Adrenal gland (tissue), 12 donors: Measurements from ENCODE around the gene SRSF12. TPM values are rescaled to one million over a fixed set of nuclear protein-coding genes. Genes with fewer than 3 reads are reported as not detected.

Experiments used
- DNase-seq, 7 donors: peaks; one replicate each; pipeline ENCODE4 v3.0.0-alpha.2; 2019 to 2020
- H3K27ac ChIP-seq, 5 donors: fragments of 200-600 bp; sonication (generic) in 4 of 5; 1 replicate in 3 of 5; 2 replicates in 2 of 5; pipeline versions ENCODE4 v1.5.1 to v1.8.0; 2016 to 2020; ENCODE audit warnings: mild to moderate bottlenecking in 1 of 5
- H3K27me3 ChIP-seq: fragments of 200-600 bp; 2 replicates; pipeline ENCODE4 v1.8.0; 2021
- H3K36me3 ChIP-seq, 2 donors: fragments of 200-600 bp; replicated peaks in 1 of 2; 1 replicate in 1 of 2; 2 replicates in 1 of 2; pipeline versions ENCODE4 v1.5.1 to v1.8.0; 2018 to 2022
- H3K4me1 ChIP-seq, 2 donors: fragments of 200-600 bp; replicated peaks in 1 of 2; 1 replicate in 1 of 2; 2 replicates in 1 of 2; pipeline versions ENCODE4 v1.5.1 to v1.8.0; 2018 to 2021
- H3K4me3 ChIP-seq, 4 donors: fragments of 200-600 bp; sonication (generic) in 3 of 4; one replicate each; pipeline ENCODE4 v1.5.1; 2016 to 2018
- H3K9me3 ChIP-seq, 3 donors: fragments of 200-600 bp; sonication (generic) in 1 of 3; replicated peaks in 1 of 3; 1 replicate in 2 of 3; 2 replicates in 1 of 3; pipeline versions ENCODE4 v1.5.1 to v1.8.0; 2016 to 2021
- POLR2A ChIP-seq, 2 donors: fragments of 450-650 bp; IDR thresholded peaks; one replicate each; pipeline ENCODE4 v1.6.1; 2017; ENCODE audit warnings: antibody characterized with exemption in 2 of 2, mild to moderate bottlenecking in 2 of 2, moderate library complexity in 1 of 2
- WGBS, 4 donors: extraction: QIAGEN DNeasy Blood & Tissue Kit in 2 of 4; methylation state at CpG; one replicate each; pipeline versions ENCODE4 v1.1.5 to v1.1.7; 2013 to 2017; 5-methylcytosine and 5-hydroxymethylcytosine counted together
- intact Hi-C, 2 donors: fragments of 100-400 bp; cut with DNase I; formaldehyde crosslinking; loops; one replicate each; pipeline versions ENCODE4 v1.14.1 to v1.15.0; 2022 to 2023
- polyA plus RNA-seq, 3 donors: library from polyadenylated mRNA; stranded (reverse); fragments of 200-250 nt in 2 of 3; fragments of 350-450 nt in 1 of 3; fragmentation: Illumina TruSeq in 1 of 3; extraction: RNeasy Lipid Tissue Mini Kit (QIAGEN cat#74804) in 1 of 3; gene quantifications; one replicate each; pipeline ENCODE4 v1.2.3, GENCODE V29; 2013 to 2014
- total RNA-seq, 9 donors: library from RNA; depleted of rRNA in 4 of 9; stranded (reverse); fragments of >200 nt in 4 of 9; fragments of 120-200 nt in 1 of 9; fragmentation: NEBNext Ultra II Directional in 1 of 9; extraction: Animal tissue kit (Norgen Biotek cat#: 25700) in 1 of 9; gene quantifications; one replicate each; pipeline versions ENCODE4 v1.1.0 to v1.2.4, GENCODE V29; 2013 to 2023
- TF ChIP-seq, protein P1 (sequence below), 6 experiments: fragments of 450-650 bp in 4 of 6; fragments of 200-600 bp in 2 of 6; sonication (generic) in 1 of 6; IDR thresholded peaks; 1 replicate in 5 of 6; 2 replicates in 1 of 6; pipeline versions ENCODE4 v1.5.1 to v1.8.0; 2016 to 2021; ENCODE audit warnings: antibody characterized with exemption in 6 of 6, mild to moderate bottlenecking in 2 of 6, moderate library complexity in 1 of 6
- donor health status: healthy with polysubstance abuse.
- donor health status: Bipolar disorder and iron deficiency.
- donor health status: DM: yes; HTN: yes; CAD: no.
- donor health status: DM: no; HTN: no; CAD: no.
- donor health status: DM: no; HTN: no; CAD: no.
- donor health status: DM: yes; HTN: yes; CAD: no.

SRSF12 gene
- total and polyA plus RNA-seq, 12 donors: 0.26 to 2.2 (median 0.81) TPM; not detected in 1

DNA sequence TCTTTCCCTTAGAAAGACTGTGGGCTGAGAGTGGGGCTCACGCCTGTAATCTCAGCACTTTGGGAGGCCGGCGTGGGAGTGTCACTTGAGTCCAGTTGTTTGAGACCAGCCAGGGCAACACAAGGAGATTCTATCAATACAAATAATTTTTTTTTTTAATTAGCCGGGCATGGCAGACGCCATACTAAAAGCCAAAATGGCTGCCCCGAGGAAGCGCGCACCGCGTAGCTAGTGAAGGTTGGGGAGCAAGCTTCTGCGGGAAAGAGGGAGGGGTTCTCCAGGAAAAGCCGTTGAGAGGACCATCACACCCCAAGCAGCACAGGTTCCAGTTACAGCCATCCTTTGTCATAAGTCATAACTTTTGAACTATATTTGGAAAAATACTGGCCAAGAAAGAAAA lies 58.6 kb downstream of the SRSF12 start:
- H3K4me3 ChIP-seq: no peak overlapping the region
- DNase-seq: no peak

DNA sequence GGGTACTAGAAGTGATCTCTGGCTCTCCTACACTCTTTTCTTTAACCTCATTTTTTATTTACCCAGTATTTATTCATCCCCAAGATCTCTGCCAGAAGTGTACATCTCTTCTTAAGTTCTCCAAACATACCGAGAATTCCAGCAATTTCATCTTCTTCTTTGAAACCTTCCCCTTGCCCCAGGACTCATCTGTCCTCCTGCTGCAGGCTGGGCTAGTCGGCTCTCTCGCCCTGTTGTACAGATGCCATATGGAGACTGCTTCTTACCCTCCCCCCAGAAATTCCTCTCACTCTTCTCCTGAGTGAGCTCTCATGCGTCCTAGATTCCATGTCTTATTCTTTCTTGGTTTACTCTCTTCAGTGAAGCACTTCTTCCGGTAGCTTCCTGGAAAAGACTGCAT lies 59.2 kb downstream of the SRSF12 start:
- Histone ChIP-seq H3K36me3 (no peaks in the 10 kb centered on the region), H3K27me3 (no peaks in the 10 kb centered on the region), H3K4me1 (no peaks in the 10 kb centered on the region), H3K4me3 (no peak overlapping the region), H3K9me3 (no peaks in the 10 kb centered on the region), H3K27ac (no peak overlapping the region)
- 62 to 74% (median 67%) methylated on average over 5 of the region's 5 CpGs for WGBS, 4 donors
- intact Hi-C loops: no loop called here
- DNase-seq: no peak
- TF ChIP-seq, protein P1, sequence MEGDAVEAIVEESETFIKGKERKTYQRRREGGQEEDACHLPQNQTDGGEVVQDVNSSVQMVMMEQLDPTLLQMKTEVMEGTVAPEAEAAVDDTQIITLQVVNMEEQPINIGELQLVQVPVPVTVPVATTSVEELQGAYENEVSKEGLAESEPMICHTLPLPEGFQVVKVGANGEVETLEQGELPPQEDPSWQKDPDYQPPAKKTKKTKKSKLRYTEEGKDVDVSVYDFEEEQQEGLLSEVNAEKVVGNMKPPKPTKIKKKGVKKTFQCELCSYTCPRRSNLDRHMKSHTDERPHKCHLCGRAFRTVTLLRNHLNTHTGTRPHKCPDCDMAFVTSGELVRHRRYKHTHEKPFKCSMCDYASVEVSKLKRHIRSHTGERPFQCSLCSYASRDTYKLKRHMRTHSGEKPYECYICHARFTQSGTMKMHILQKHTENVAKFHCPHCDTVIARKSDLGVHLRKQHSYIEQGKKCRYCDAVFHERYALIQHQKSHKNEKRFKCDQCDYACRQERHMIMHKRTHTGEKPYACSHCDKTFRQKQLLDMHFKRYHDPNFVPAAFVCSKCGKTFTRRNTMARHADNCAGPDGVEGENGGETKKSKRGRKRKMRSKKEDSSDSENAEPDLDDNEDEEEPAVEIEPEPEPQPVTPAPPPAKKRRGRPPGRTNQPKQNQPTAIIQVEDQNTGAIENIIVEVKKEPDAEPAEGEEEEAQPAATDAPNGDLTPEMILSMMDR (IDR thresholded peaks at IDR 0.05): no peak
- no peak for TF ChIP-seq POLR2A (IDR thresholded peaks at IDR 0.05)

More for the DNA sequence above, 58.6 kb downstream of the SRSF12 start:
- Histone ChIP-seq H3K9me3 (no peaks in the 10 kb centered on the region), H3K27me3 (no peaks in the 10 kb centered on the region), H3K4me1 (no peaks in the 10 kb centered on the region), H3K27ac (no peak overlapping the region), H3K36me3 (no peaks in the 10 kb centered on the region)
- TF ChIP-seq, protein P1 (IDR thresholded peaks at IDR 0.05): no peak
- TF ChIP-seq POLR2A (IDR thresholded peaks at IDR 0.05): no peak
- 92 to 96% (median 94%) methylated on average over 11 to 12 of the region's 12 CpGs for WGBS, 4 donors
- intact Hi-C loops: no loop called here

DNA sequence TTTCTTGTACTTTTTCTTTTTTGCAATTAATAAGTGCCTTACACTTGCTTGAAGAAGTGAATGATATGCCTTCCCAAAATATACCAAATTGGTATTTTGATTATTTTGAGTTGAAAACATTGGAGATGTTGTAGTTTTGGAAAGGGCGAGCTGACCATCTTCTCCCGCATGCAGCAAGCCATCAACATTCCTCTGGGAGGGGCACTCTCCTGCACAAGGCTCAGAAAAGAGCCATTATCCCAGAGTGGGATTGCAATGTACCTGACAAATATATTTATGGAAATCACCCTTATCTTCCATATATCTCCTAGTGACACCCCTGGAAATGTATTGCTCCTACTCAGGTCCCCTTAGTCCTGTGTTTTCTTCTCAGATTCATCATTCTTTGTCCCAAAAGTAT lies 60.1 kb downstream of the SRSF12 start:
- 74 to 89% (median 87%) methylated on average over 2 of the region's 2 CpGs for WGBS, 4 donors
- Histone ChIP-seq H3K9me3 (no peaks in the 10 kb centered on the region), H3K27me3 (no peaks in the 10 kb centered on the region), H3K4me3 (no peak overlapping the region), H3K36me3 (no peaks in the 10 kb centered on the region), H3K27ac (no peak overlapping the region), H3K4me1 (no peaks in the 10 kb centered on the region)
- no peak for DNase-seq
- TF ChIP-seq, protein P1 (IDR thresholded peaks at IDR 0.05): no peak
- TF ChIP-seq POLR2A (IDR thresholded peaks at IDR 0.05): no peak
- intact Hi-C loops: no loop called here

DNA sequence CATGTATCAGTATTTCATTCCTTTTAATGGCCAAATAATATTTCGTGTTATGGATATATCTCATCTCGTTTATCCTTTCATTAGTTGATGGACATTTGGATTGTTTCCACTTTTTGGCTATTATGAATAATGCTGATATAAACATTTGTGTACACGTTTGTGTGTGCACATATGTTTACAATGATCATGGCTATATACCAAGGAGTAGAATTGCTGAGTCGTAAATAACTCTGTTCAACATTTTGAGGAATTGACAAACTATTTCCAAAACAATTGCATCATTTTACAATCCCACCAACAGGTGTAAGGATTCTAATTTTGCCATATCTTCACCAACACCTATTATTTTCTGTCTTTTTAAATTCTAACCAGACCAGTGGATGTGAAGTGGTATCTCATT lies 63.7 kb downstream of the SRSF12 start:
- TF ChIP-seq, protein P1 (IDR thresholded peaks at IDR 0.05): no peak
- Histone ChIP-seq H3K4me1 (peaks cover 0 to 16% of the 10 kb centered on the region in 2 donors), H3K9me3 (no peaks in the 10 kb centered on the region), H3K27me3 (no peaks in the 10 kb centered on the region), H3K27ac (no peak overlapping the region), H3K36me3 (no peaks in the 10 kb centered on the region), H3K4me3 (no peak overlapping the region)
- no peak for DNase-seq
- intact Hi-C loops: no loop called here
- WGBS, 4 donors: 85 to 91% (median 87%) methylated on average over 4 of the region's 4 CpGs
